IPS-18c (cell line): ENCODE results near the gene ZNF768.
A peak's percentile ranks its signal among the peaks of the same experiment; 100 is the strongest.
"Not testable (repeated sequence)": the region's sequence is repeated elsewhere in the genome, so short reads cannot be mapped to it uniquely, and the experiment has no call there.

ENCODE experiments used
- H3K4me3 ChIP-seq: 2 replicates; pipeline ENCODE4 v1.7.0; 2013; ENCODE audit warnings: low read depth, mild to moderate bottlenecking, low read length, moderate library complexity; ENCODE audit not compliant: insufficient read depth
- H3K9me3 ChIP-seq: one replicate; pipeline ENCODE4 v1.6.1; 2013; ENCODE audit warnings: mild to moderate bottlenecking, low read length, moderate library complexity; ENCODE audit not compliant: control insufficient read depth, insufficient read depth

Gene ZNF768

GRCh38 chr16:30539000-30539964, 12.9 kb upstream of the ZNF768 start:
- Histone ChIP-seq H3K9me3 (no peaks in the 10 kb centered on the region), H3K4me3 (no peak overlapping the region)

GRCh38 chr16:30536391-30537024, 10.1 kb upstream of the ZNF768 start:
- not testable (repeated sequence) for H3K4me3 ChIP-seq, H3K9me3 ChIP-seq

- Histone ChIP-seq H3K9me3 (no peaks in the 10 kb centered on the region), H3K4me3 (peak overlapping the region; percentile 93)
These were observed 9.4 kb upstream of the ZNF768 start for GRCh38 chr16:30535777-30536190.

GRCh38 chr16:30535106-30535776, 8.9 kb upstream of the ZNF768 start:
- H3K4me3 ChIP-seq, result peak overlapping the region; percentile 93
- no peaks in the 10 kb centered on the region for H3K9me3 ChIP-seq

- Histone ChIP-seq H3K9me3 (no peaks in the 10 kb centered on the region), H3K4me3 (peak within 1 kb of the TSS; percentile 93)
These were observed 8.2 kb upstream of the ZNF768 start, which contains the start of gene ZNF747 for GRCh38 chr16:30534368-30535105. TSS of gene ZNF747 (minus strand) at chr16:30534858. CDS start at chr16:30534679, 179 bp downstream.

GRCh38 chr16:30533748-30534367, 7.5 kb upstream of the ZNF768 start:
- Histone ChIP-seq H3K4me3 (peak overlapping the region; percentile 93), H3K9me3 (no peaks in the 10 kb centered on the region)

- Histone ChIP-seq H3K9me3 (no peaks in the 10 kb centered on the region), H3K4me3 (no peak overlapping the region; the same call in 1 of the 2 replicates)
These were observed 6.8 kb upstream of the ZNF768 start for GRCh38 chr16:30533146-30533522.

GRCh38 chr16:30532285-30533145, 6.1 kb upstream of the ZNF768 start:
- Histone ChIP-seq H3K4me3 (no peak overlapping the region), H3K9me3 (no peaks in the 10 kb centered on the region)

GRCh38 chr16:30530163-30531037, 4.0 kb upstream of the ZNF768 start:
- Histone ChIP-seq H3K4me3 (no peak overlapping the region), H3K9me3 (no peaks in the 10 kb centered on the region)

GRCh38 chr16:30528799-30529457, 2.6 kb upstream of the ZNF768 start:
- Histone ChIP-seq H3K9me3 (no peaks in the 10 kb centered on the region), H3K4me3 (no peak overlapping the region)

GRCh38 chr16:30527635-30528178, 1.3 kb upstream of the ZNF768 start:
- Histone ChIP-seq H3K4me3 (peak overlapping the region; percentile 30; the same call in 1 of the 2 replicates), H3K9me3 (no peaks in the 10 kb centered on the region)

GRCh38 chr16:30526823-30527634, 663 bp upstream of the ZNF768 start:
- Histone ChIP-seq H3K9me3 (no peaks in the 10 kb centered on the region), H3K4me3 (peak overlapping the region; percentile 78)

GRCh38 chr16:30525844-30526136, 576 bp downstream of the ZNF768 start:
- H3K4me3 ChIP-seq, result peak overlapping the region; percentile 69

More at GRCh38 chr16:30525844-30526136, 576 bp downstream of the ZNF768 start:
- no peaks in the 10 kb centered on the region for H3K9me3 ChIP-seq
